Measurements from ENCODE around the gene KAT2A. TPM values are rescaled to one million over a fixed set of nuclear protein-coding genes. Genes with fewer than 3 reads are reported as not detected.

Gene KAT2A
- total RNA-seq, 1 experiment from 2014 or later: 94.7 TPM

GRCh38 chr17:42096360-42097111 is 24.6 kb downstream of the KAT2A start:
- H3K9me3 Mint-ChIP-seq (ENCODE audit: low read depth, unreplicated experiment): no peaks in the 10 kb centered on the region
- CTCF ChIA-PET: interaction anchor here (0.6 to 1.7 kb wide), 6 partner anchors 9 to 186 kb away, joined by 3 to 7 read pairs (median 4); partner anchors contain the start of genes DHX58 and NKIRAS2
- H3K27me3 Mint-ChIP-seq (ENCODE audit: unreplicated experiment): peaks cover 47% of the 10 kb centered on the region
- no peak overlapping the region for H3K4me3 Mint-ChIP-seq (ENCODE audit: low read depth, unreplicated experiment)
- no peak overlapping the region for H3K27ac Mint-ChIP-seq (ENCODE audit: unreplicated experiment)
- intact Hi-C loops (cut with micrococcal nuclease; ENCODE audit: unreplicated experiment): no loop called here
- no peak for DNase-seq
- no peak for TF ChIP-seq CTCF (IDR thresholded peaks at IDR 0.05; ENCODE audit: unreplicated experiment)
- no peaks in the 10 kb centered on the region for H3K36me3 Mint-ChIP-seq (ENCODE audit: insufficient read depth, unreplicated experiment)
- H3K4me1 Mint-ChIP-seq (ENCODE audit: low read depth, unreplicated experiment): peaks cover 7% of the 10 kb centered on the region
- no TSS peak for BruUV-seq (replicated peaks)

- TF ChIP-seq CTCF (IDR thresholded peaks at IDR 0.05; ENCODE audit: unreplicated experiment): no peak
- Mint-ChIP-seq H3K4me3 (ENCODE audit: low read depth, unreplicated experiment) (no peak overlapping the region), H3K4me1 (ENCODE audit: low read depth, unreplicated experiment) (peaks cover 7% of the 10 kb centered on the region), H3K27me3 (ENCODE audit: unreplicated experiment) (peaks cover 47% of the 10 kb centered on the region), H3K36me3 (ENCODE audit: insufficient read depth, unreplicated experiment) (no peaks in the 10 kb centered on the region), H3K27ac (ENCODE audit: unreplicated experiment) (no peak overlapping the region), H3K9me3 (ENCODE audit: low read depth, unreplicated experiment) (no peaks in the 10 kb centered on the region)
- no TSS peak for BruUV-seq (replicated peaks)
- CTCF ChIA-PET: interaction anchor here (0.6 kb wide), 1 partner anchor 26 kb away, joined by 4 read pairs; no protein-coding TSS in a partner anchor
- intact Hi-C loops (cut with micrococcal nuclease; ENCODE audit: unreplicated experiment): no loop called here
- DNase-seq: no peak
Measured at GRCh38 chr17:42094375-42095069, 26.6 kb downstream of the KAT2A start.

GRCh38 chr17:42092939-42093338 is 28.2 kb downstream of the KAT2A start:
- Mint-ChIP-seq H3K4me3 (ENCODE audit: low read depth, unreplicated experiment) (no peak overlapping the region), H3K27me3 (ENCODE audit: unreplicated experiment) (peaks cover 31% of the 10 kb centered on the region), H3K27ac (ENCODE audit: unreplicated experiment) (no peak overlapping the region), H3K9me3 (ENCODE audit: low read depth, unreplicated experiment) (no peaks in the 10 kb centered on the region), H3K36me3 (ENCODE audit: insufficient read depth, unreplicated experiment) (peaks cover 5% of the 10 kb centered on the region), H3K4me1 (ENCODE audit: low read depth, unreplicated experiment) (peaks cover 20% of the 10 kb centered on the region)
- no peak for TF ChIP-seq CTCF (IDR thresholded peaks at IDR 0.05; ENCODE audit: unreplicated experiment)
- CTCF ChIA-PET: no interaction called here
- no peak for DNase-seq
- BruUV-seq (replicated peaks): no TSS peak
- intact Hi-C loops (cut with micrococcal nuclease; ENCODE audit: unreplicated experiment): no loop called here

- no peak overlapping the region for H3K4me3 Mint-ChIP-seq (ENCODE audit: low read depth, unreplicated experiment)
Measured at GRCh38 chr17:42090964-42091790, 30.0 kb downstream of the KAT2A start.

More at GRCh38 chr17:42090964-42091790, 30.0 kb downstream of the KAT2A start:
- no peaks in the 10 kb centered on the region for H3K9me3 Mint-ChIP-seq (ENCODE audit: low read depth, unreplicated experiment)
- peaks cover 15% of the 10 kb centered on the region for H3K27me3 Mint-ChIP-seq (ENCODE audit: unreplicated experiment)
- CTCF ChIA-PET: interaction anchor here (0.5 to 1.2 kb wide), 4 partner anchors 10 to 332 kb away, joined by 3 to 4 read pairs (median 3); partner anchors contain the start of genes CAVIN1 and JUP
- intact Hi-C loops (cut with micrococcal nuclease; ENCODE audit: unreplicated experiment): no loop called here
- TF ChIP-seq CTCF (IDR thresholded peaks at IDR 0.05; ENCODE audit: unreplicated experiment): no peak
- DNase-seq: no peak
- H3K36me3 Mint-ChIP-seq (ENCODE audit: insufficient read depth, unreplicated experiment): peaks cover 5% of the 10 kb centered on the region
- H3K4me1 Mint-ChIP-seq (ENCODE audit: low read depth, unreplicated experiment): peaks cover 23% of the 10 kb centered on the region
- no TSS peak for BruUV-seq (replicated peaks)
- H3K27ac Mint-ChIP-seq (ENCODE audit: unreplicated experiment): no peak overlapping the region
